HTR-8/SVneo (cell line): ENCODE data around the gene ORAI3.
A peak's percentile ranks its signal among the peaks of the same experiment; 100 is the strongest.

Experiments used
- DNase-seq: peaks from one replicate; pipeline ENCODE4 v3.0.0; 2011; ENCODE audit warnings: low spot score, mixed read lengths; ENCODE audit not compliant: insufficient read length
- FAIRE-seq: peaks from 2 replicates; lab custom pipeline; 2011; peaks lifted over from hg19 to GRCh38; lab: Jason Lieb, UNC

The ORAI3 gene

DNA sequence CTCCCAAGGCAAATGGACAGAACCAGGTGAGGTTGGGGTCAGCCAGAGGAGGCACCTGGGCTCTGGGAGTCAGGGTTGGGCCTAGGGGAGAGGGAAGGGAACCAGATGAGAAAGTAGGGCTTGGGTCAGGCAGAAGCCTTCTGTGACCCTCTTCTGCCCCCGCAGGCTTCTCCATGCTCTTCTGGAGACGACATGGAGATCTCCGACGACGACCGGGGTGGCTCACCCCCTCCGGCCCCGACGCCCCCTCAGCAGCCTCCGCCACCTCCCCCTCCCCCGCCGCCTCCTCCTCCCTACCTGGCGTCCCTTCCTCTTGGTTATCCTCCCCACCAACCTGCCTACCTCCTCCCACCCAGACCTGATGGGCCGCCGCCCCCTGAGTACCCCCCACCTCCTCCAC lies 16.6 kb downstream of the ORAI3 start:
- no peak for FAIRE-seq
- no peak for DNase-seq

DNA sequence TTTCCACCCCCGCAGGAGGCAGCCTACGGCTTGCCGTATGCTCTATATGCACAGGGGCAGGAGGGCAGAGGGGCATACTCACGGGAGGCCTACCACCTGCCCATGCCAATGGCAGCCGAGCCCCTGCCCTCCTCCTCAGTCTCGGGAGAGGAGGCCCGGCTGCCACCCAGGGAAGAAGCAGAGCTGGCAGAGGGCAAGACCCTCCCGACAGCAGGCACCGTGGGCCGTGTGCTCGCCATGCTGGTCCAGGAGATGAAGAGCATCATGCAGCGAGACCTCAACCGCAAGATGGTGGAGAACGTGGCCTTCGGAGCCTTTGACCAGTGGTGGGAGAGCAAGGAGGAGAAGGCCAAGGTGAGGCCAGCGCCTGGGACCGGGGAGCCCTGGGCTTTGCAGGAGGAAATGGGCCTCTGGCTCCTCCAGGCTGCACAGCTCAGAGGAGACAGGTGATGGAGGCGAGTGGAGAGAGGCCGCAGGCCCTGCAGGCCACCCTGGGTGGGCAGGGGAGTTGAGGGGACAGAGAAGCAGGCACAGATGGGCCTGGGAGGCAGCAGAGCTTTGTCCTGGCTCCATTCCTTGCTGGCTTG lies 17.3 kb downstream of the ORAI3 start:
- DNase-seq (no peak), FAIRE-seq (no peak)

DNA sequence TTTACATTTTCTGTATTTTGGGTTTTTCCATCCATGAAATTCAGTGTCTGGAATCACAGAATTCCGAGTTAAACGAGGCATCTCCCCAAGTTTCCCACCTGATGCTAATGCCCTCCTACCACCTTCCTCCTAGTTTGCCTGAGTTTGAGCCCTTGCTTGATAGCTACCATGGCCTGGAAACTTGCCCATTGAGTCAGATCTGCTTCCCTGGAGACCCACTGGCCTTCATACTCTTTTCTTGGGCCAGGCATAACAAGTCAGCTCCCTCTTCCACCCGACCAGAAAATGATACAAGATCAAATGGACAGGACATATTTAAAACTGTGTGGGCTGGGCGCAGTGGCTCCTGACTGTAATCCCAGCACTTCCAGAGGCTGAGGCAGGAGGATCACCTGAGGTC lies 18.9 kb downstream of the ORAI3 start:
- DNase-seq (no peak), FAIRE-seq (no peak)

DNA sequence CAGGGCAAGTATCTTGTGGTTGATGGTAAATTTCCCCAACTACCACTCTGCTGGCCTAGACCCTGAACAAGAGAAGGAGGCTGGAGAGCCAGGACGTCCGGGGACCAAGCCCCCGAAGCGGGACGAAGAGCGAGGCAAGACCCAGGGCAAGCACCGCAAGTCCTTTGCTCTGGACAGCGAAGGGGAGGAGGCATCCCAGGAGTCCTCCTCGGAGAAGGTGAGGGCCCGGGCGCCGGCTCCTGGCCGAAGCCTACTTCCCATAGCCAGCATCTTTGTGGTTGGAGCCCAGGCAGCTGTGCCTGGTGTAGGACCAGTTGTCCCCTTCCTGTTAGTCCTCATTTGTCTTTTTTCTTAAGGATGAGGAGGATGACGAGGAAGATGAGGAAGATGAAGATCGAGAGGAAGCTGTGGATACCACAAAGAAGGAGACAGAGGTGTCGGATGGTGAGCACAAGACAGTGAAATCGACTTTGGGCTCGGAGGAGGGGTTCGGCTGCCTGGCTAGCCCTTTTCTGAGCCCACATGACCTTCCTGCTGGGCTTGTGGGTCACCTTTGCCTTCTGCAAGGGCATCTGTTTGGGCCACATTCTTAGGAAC lies 20.5 kb downstream of the ORAI3 start:
- DNase-seq (no peak), FAIRE-seq (no peak)

DNA sequence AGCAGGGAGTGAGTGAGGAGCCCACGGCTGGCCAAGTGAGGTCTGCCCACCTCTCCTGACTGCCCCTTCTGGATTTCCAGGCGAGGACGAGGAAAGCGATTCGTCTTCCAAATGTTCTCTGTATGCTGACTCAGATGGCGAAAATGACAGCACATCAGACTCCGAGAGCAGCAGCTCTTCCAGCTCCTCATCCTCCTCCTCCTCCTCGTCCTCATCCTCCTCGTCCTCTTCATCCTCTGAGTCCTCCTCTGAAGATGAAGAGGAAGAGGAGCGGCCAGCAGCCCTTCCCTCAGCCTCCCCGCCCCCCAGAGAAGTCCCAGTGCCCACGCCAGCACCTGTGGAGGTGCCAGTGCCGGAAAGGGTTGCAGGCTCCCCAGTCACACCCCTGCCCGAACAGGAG lies 22.4 kb downstream of the ORAI3 start:
- DNase-seq (no peak), FAIRE-seq (no peak)

DNA sequence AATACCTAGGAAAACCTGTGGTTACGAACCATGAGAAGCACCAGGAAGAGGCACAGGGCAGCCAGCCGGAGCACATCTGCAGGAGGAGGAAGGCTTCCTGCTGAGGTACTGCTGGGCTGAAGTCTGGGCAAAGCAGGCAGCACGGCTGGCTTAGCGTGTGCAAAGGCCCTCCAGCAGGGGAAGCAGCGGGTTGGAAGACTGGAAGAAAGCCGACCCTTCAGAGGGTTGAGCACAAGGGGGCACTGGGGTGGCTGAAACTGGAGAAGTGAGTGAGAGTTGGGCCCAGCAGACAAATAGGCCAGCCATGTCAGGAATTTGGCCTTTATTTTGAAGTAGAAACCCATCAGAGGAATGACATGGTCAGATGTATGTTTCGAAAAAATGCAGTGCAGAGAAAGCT lies 24.0 kb downstream of the ORAI3 start:
- no peak for FAIRE-seq
- no peak for DNase-seq

DNA sequence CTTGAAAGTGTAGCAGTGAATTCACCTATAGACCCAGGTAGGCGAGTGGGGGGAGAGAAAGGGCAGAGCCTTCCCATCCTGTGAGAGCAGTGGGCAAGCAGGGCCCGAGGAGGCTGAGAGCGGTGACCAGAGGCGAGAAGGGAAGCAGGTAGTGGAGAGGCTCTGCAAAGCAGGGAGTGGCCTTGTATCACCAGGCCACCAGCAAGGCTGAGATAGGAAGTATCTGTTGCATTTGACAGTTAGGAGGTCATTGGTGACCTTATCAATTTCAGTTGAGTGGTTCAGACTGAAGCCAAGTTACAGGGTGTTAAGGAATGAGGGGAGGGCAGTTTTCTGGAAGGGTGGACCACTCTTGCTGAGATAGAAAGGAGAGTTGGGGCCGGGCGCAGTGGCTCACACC lies 25.5 kb downstream of the ORAI3 start:
- FAIRE-seq (no peak), DNase-seq (no peak)

DNA sequence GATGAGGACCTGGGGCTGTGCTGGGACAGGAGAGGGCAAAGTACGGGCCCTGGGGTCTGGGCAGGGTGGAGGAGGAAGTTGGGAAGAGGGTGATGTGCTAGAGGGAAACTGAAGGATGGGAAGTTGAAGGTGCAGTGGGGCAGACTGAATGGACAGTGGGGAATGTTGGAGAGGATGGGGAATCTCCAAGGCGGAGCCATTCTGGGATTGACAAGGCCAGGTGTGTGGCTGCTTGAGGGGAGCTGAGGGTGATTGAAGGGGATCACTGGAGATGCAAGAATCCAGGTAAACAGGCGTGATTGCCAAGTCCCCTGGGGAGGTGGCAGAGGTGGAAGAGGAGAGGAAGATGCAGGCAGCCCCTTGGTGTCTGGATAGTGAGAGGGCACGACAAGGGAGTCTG lies 27.6 kb downstream of the ORAI3 start:
- DNase-seq: no peak
- FAIRE-seq: no peak

DNA sequence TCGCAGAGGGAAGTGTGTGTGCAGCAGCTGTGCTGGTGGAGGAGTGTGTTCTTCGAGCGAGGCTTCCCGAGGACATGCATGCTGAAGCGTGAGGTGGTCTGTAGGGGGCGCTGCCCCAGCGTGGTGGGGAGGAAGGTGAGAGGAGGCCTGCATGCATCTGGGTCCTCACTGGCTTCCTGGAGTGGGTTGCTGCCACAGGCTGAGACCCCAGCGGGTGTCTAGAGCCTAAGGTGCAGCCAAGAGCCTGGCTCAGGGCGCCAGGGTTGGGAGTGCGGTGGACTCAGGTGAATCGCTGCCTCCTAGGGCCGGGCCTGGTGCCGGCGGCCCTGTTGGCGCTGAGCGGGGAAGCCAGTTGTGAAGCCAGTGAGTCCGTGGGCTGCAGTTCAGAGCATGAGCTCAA lies 28.6 kb downstream of the ORAI3 start:
- FAIRE-seq (no peak), DNase-seq (no peak)

DNA sequence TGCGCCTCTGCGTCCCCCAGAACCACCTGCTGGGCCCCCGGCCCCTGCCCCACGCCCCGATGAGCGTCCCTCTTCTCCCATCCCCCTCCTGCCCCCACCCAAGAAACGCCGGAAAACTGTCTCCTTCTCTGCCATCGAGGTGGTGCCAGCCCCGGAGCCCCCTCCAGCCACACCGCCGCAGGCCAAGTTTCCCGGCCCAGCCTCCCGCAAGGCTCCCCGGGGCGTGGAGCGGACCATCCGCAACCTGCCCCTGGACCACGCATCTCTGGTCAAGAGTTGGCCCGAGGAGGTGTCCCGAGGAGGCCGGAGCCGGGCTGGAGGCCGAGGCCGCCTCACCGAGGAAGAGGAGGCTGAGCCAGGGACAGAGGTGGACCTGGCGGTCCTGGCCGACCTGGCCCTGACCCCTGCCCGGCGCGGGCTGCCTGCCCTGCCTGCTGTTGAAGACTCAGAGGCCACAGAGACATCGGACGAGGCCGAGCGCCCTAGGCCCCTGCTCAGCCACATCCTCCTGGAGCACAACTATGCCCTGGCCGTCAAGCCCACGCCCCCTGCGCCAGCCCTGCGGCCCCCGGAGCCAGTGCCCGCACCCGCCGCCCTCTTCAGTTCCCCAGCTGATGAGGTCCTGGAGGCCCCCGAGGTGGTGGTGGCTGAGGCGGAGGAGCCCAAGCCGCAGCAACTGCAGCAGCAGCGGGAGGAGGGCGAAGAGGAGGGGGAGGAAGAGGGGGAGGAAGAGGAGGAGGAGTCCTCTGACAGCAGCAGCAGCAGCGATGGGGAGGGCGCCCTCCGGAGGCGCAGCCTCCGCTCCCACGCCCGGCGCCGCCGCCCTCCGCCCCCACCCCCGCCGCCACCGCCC lies 30.5 kb downstream of the ORAI3 start:
- FAIRE-seq (no peak), DNase-seq (no peak)

DNA sequence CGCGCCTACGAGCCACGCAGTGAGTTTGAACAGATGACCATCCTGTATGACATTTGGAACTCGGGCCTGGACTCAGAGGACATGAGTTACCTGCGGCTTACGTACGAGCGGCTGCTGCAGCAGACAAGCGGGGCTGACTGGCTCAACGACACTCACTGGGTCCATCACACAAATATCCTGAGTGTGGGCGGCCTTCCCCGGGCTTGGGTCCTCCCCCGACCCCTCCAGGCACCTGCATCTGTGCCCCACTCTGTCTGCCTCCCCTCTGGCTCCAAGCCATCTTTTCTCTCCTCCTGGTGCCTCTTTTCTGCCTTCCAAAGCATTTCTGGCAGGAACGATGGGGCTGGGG lies 31.1 kb downstream of the ORAI3 start:
- no peak for DNase-seq

DNA sequence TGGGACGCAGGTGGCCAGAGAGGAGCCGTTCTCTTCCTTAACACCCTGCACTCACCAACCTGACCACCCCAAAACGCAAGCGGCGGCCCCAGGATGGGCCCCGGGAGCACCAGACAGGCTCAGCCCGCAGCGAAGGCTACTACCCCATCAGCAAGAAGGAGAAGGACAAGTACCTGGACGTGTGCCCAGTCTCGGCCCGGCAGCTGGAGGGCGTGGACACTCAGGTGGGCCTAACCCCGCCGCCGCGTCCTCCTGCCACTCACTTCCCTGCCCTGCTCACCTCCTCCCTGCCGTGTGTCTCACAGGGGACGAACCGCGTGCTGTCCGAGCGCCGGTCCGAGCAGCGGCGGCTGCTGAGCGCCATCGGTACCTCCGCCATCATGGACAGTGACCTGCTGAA lies 31.6 kb downstream of the ORAI3 start:
- DNase-seq (no peak), FAIRE-seq (no peak)

More for the DNA sequence above, 31.1 kb downstream of the ORAI3 start:
- no peak for FAIRE-seq

DNA sequence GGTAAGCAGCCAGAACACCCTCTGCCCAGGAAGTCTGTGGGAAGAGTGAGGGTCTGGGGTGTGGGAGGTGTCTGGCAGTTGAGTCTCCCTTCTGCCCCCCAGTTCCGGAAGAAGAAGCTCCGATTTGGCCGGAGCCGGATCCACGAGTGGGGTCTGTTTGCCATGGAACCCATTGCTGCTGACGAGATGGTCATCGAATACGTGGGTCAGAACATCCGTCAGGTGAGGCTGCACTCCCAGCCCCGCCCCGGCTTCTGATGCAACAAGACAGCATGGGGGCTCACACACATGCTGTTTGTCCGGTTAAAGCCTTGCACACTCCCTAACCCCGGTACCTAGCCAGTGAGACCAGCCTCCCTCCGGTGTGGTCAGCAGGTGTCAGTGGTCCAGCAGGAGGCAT lies 32.1 kb downstream of the ORAI3 start:
- no peak for FAIRE-seq
- DNase-seq: no peak

DNA sequence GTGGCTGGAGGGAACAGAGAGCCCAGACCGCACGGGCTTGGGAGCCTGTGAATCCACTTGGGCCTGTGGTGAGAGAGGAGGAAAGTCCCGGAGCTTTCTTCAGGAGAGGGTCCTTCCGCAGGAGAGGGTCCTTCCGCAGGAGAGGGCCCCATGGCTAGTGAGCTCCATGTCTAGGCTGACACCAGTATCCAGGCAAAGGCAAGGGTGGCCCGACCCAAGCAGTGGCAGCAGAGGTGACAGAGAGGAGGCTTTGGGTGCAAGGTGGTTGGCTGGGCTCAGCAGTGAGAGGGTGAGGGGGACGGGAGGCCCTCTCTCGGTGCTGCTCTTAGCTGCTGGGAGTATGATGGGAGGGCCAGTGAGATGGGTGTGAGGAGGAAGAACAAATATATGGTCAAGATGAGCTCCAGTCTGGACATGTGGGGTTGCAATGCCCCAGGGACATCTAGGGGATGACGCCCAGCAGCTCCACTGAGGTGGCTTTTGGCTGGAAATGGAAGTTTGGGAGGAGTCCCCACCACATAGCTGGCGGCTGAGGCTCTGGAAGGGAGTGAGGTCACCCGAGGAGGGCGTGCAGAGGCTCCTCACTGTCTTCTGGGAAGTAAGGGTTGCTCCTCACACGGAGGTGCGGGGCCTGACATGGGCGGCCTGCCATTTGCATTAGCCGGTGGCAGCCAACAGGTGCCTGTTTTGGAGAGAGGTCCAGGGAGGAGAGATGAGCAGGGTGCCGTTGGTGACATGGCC lies 33.9 kb downstream of the ORAI3 start:
- FAIRE-seq (no peak), DNase-seq (no peak)

DNA sequence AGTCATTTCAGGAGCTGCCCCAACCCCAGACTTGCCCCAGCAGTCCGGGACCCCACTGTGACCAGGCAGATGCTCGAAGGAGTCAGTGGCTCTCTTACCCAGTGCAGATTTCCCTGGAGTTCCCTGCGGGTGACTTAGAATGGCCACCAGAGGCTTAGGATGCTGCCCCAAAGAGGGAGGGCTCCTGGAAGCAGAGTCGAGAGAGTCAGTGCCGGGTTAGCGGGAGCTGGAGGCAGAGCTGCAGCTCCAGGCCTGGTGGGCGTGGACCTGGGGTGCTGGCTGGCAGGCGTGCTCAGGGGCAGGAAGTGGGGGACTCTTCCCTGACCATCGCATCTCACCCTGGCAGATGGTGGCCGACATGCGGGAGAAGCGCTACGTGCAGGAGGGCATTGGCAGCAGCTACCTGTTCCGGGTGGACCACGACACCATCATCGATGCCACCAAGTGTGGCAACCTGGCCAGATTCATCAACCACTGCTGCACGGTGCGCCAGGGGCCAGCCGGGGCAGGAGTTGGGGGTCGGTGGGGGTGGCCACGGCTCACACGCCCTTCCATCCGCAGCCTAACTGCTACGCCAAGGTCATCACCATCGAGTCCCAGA lies 34.5 kb downstream of the ORAI3 start:
- no peak for FAIRE-seq
- no peak for DNase-seq

DNA sequence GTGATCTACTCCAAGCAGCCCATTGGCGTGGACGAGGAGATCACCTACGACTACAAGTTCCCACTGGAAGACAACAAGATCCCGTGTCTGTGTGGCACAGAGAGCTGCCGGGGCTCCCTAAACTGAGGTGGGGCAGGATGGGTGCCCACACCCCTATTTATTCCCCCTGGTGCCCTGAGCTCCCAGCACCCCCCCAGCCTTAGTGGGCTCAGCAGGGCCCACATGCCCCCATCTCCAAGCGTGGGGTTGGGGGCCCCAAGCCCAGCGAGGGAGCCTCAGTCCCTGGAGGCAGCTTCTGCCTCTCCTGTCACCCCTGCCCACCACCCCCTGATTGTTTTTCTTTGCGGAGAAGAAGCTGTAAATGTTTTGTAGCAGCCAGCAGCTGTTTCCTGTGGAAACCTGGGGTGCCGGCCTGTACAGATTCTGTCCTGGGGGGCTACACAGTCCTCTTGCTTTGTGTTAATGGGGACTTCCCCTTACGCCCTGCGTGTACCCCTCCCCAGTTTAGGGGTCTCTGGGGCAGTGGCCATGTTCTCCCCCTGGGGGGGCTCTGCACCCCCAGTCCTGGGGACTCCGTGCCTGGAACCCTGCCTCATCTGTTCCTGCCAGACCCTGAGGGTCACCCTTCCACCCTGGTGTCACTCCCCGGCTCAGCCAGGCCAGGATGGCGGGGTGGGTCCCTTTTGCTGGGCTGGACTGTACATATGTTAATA lies 35.2 kb downstream of the ORAI3 start:
- DNase-seq (no peak), FAIRE-seq (no peak)

DNA sequence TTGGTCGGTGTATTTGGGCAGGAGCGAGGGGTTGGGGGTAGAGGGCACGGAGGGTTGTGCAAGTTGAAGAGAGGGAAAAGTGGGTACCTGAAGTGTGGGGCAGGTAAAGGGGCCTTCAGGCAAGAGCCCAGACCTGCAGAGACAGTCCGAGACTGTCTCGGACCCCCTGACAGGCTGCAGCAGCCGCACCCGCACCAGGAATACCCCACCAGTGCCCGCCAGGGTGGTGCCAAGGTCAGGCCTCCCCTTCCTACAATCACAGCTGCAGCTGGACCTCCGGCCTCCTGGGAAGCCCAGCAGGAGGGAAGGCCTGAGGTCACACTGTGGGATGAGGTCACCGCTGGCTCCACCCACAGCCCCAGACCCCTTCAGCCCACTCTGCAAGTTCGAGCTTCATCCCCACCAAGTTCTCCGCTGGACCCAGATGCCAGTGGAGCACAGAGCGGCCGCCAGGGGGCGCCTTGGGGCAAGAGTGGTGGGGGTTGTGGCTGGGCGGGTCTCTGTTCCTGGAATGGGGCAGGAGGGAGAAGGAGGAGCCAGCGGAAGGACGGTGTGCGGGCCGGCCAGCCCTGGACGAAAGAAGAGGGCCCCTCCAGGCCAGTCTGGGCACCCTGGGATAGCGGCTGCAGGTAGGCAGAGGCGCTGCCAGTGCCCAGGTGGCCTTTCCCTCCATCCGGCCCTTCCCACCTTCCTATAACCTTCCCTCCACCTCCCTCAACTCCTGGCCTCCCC lies 36.0 kb downstream of the ORAI3 start, which contains the start of gene HSD3B7:
Gene HSD3B7, plus strand, starts transcription at position 539 of the 732 bp plus-strand sequence. CDS start 452 bp downstream, outside the sequence.
- FAIRE-seq: peak; percentile 78
- DNase-seq: peak; percentile 96

DNA sequence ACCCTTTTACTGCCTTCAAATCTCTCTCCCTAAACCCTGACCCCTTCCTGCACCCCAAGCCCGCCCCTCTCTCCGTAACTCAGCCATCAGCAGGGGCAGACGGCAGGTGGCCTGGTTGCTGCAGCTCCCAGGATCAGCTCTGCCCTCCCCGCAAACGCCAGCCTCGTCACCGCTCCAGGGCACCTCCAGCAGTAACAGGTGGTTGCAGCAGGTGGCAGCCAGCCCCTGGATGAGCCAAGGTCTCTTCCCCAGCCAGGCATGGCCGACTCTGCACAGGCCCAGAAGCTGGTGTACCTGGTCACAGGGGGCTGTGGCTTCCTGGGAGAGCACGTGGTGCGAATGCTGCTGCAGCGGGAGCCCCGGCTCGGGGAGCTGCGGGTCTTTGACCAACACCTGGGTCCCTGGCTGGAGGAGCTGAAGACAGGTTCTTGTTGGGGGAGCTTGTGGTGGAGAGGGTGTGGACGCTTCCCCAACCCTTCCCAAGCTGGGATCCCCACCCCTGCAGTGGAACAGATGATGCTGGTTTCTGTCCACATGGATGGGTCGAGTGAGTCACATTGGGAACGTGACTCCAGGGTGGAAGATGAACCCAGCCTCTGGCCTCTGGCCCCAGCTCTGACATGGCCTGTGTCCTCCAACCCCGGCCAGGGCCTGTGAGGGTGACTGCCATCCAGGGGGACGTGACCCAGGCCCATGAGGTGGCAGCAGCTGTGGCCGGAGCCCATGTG lies 36.7 kb downstream of the ORAI3 start:
- FAIRE-seq: peak; percentile 90
- peak; percentile 51 for DNase-seq
